Vagina (tissue), 2 donors: ENCODE measurements around the gene SMARCAL1.

Experiments
- POLR2A ChIP-seq, 2 donors: fragments of 450-650 bp; IDR thresholded peaks; one replicate each; pipeline ENCODE4 v1.6.1; 2017; ENCODE audit warnings: antibody characterized with exemption in 2 of 2, mild to moderate bottlenecking in 2 of 2, moderate library complexity in 2 of 2
- TF ChIP-seq, protein P1 (sequence below), 3 experiments: fragments of 450-650 bp in 2 of 3; fragments of 200-600 bp in 1 of 3; sonication (generic) in 1 of 3; IDR thresholded peaks; one replicate each; pipeline ENCODE4 v1.5.1; 2017 to 2019; ENCODE audit warnings: antibody characterized with exemption in 3 of 3, mild to moderate bottlenecking in 2 of 3, moderate library complexity in 2 of 3

GRCh38 chr2:216441308-216442010 lies 29.2 kb downstream of the SMARCAL1 start:
- TF ChIP-seq, protein P1, sequence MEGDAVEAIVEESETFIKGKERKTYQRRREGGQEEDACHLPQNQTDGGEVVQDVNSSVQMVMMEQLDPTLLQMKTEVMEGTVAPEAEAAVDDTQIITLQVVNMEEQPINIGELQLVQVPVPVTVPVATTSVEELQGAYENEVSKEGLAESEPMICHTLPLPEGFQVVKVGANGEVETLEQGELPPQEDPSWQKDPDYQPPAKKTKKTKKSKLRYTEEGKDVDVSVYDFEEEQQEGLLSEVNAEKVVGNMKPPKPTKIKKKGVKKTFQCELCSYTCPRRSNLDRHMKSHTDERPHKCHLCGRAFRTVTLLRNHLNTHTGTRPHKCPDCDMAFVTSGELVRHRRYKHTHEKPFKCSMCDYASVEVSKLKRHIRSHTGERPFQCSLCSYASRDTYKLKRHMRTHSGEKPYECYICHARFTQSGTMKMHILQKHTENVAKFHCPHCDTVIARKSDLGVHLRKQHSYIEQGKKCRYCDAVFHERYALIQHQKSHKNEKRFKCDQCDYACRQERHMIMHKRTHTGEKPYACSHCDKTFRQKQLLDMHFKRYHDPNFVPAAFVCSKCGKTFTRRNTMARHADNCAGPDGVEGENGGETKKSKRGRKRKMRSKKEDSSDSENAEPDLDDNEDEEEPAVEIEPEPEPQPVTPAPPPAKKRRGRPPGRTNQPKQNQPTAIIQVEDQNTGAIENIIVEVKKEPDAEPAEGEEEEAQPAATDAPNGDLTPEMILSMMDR (IDR thresholded peaks at IDR 0.05): no peak
- TF ChIP-seq POLR2A (IDR thresholded peaks at IDR 0.05): no peak
